Erythroblast (primary cell): ENCODE results near the gene GARIN5A.

Experiments
- GATA1 ChIP-seq: IDR thresholded peaks from 2 replicates; pipeline ENCODE4 v1.6.1; 2011; ENCODE audit warnings: low read depth, mild to moderate bottlenecking, control low read depth, low read length, moderate library complexity
- POLR2A ChIP-seq: IDR thresholded peaks from 2 replicates; pipeline ENCODE4 v1.6.1; 2011; ENCODE audit warnings: mild to moderate bottlenecking, low read length

DNA sequence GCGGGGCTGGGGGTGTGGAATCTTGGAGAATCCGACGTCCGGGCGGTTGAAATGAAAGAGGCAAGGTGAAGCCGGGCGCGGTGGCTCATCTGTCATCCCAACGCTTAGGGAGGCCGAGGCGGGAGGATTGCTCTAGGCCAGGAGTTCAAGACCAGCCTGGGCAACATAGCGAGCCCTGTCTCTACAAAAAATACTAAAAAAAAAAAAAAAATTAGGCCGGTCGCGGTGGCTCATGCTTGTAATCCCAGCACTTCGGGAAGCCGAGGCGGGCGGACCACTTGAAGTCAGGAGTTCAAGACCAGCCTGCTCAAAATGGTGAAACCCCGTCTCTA lies 225 bp upstream of the GARIN5A start:
- no peak for TF ChIP-seq POLR2A
- TF ChIP-seq GATA1, result no peak
